CD4-positive, alpha-beta T cell treated with Interleukin-17A for 4 hours (primary cell): ENCODE measurements around the gene HS2ST1.

Experiments used
- DNase-seq: peaks from one replicate; pipeline ENCODE4 v3.0.0-alpha.2; 2020; ENCODE audit warnings: mixed read lengths

HS2ST1 gene

GRCh38 chr1:87144316-87144895 lies 230.0 kb downstream of the HS2ST1 start:
- DNase-seq: no peak

- DNase-seq: no peak
Observed at GRCh38 chr1:87144981-87145380, 230.5 kb downstream of the HS2ST1 start.

- DNase-seq: no peak
Observed at GRCh38 chr1:87146538-87146937, 232.1 kb downstream of the HS2ST1 start.

GRCh38 chr1:87146986-87147385 lies 232.6 kb downstream of the HS2ST1 start:
- DNase-seq: no peak

GRCh38 chr1:87147851-87148250 lies 233.4 kb downstream of the HS2ST1 start:
- no peak for DNase-seq

GRCh38 chr1:87148661-87149060 lies 234.2 kb downstream of the HS2ST1 start:
- DNase-seq: no peak

- DNase-seq: no peak
Observed at GRCh38 chr1:87149241-87150041, 235.0 kb downstream of the HS2ST1 start.

- no peak for DNase-seq
Observed at GRCh38 chr1:87150143-87150542, 235.7 kb downstream of the HS2ST1 start.

- peak; percentile 36 for DNase-seq
Observed at GRCh38 chr1:87151500-87152421, 237.3 kb downstream of the HS2ST1 start.

GRCh38 chr1:87154384-87154783 lies 239.9 kb downstream of the HS2ST1 start:
- DNase-seq: no peak

GRCh38 chr1:87155170-87155569 lies 240.7 kb downstream of the HS2ST1 start:
- DNase-seq: no peak

GRCh38 chr1:87155648-87156047 lies 241.2 kb downstream of the HS2ST1 start:
- no peak for DNase-seq

- DNase-seq: no peak
Observed at GRCh38 chr1:87156124-87156523, 241.7 kb downstream of the HS2ST1 start.

GRCh38 chr1:87159378-87159915 lies 245.0 kb downstream of the HS2ST1 start:
- no peak for DNase-seq
